ENCODE results near the gene ANKS1A.

DNA sequence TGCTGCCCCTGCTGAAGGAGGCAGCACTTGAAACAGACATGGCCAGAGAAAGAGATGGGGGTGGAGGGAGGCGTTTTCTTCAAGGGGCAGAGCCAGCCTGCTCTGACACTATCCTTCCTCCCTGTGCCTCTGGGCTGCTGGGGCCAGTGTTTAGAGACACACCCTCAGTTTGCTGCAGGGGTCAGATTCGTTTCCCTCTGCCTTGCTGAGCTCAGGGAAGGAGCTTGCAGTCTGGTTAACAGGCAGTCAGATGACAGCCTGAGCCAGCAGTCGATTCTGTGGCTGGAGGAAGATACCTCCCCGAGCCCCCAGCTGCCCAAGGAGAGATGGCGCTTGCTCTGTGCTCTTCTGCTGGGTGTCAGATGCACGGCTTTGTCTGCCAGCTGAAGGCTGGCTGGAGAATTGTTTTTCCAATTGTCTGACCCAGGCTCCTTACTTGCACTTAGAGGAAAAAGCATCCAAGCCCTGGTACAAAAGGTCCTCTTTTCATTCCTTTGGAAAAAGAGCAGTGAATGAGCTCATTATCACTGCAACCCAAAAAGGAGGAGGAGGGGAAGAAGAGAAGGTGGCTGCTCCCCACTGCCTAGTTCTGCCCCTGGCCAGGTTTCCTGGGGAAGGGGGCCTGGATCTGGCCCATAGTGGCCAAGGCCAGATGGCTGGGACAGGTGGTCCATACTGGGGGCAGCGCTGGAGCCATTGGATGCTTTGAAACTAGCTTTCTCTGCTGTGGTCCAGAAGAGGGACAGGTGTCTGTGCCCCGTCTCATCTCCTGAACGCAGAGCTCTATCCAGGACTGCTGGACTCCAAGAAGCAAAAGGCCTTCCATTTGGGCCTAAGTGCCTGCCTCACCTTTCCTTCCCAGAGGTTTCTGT, 163.9 kb downstream of the ANKS1A start:
- TF ChIP-seq POLR2A (IDR thresholded peaks at IDR 0.05; ENCODE audit: low read length) (no peak), GATA1 (IDR thresholded peaks at IDR 0.05; ENCODE audit: low read depth, low read length) (no peak)
